Esophagus muscularis mucosa (tissue), 4 donors: Measurements from ENCODE around the gene TBATA. TPM values are rescaled to one million over a fixed set of nuclear protein-coding genes. Genes with fewer than 3 reads are reported as not detected.

Source experiments
- DNase-seq: peaks from one replicate; pipeline ENCODE4 v3.0.0-alpha.2; 2017; ENCODE audit errors: extremely low spot score
- H3K27ac ChIP-seq, 4 donors: fragments of 200-600 bp; sonication (generic); replicated peaks in 1 of 4; 1 replicate in 3 of 4; 2 replicates in 1 of 4; pipeline ENCODE4 v1.5.1; 2016 to 2019; ENCODE audit warnings: mild to moderate bottlenecking in 1 of 4
- H3K27me3 ChIP-seq, 4 donors: fragments of 200-600 bp; sonication (generic); one replicate each; pipeline versions ENCODE4 v1.5.1 to v1.6.0; 2016 to 2019
- H3K36me3 ChIP-seq, 4 donors: fragments of 200-600 bp; sonication (generic); one replicate each; pipeline ENCODE4 v1.5.1; 2016 to 2019
- H3K4me1 ChIP-seq, 4 donors: fragments of 200-600 bp; sonication (generic); one replicate each; pipeline ENCODE4 v1.5.1; 2016 to 2019
- H3K4me3 ChIP-seq, 4 donors: fragments of 200-600 bp; sonication (generic); 1 replicate in 2 of 4; 2 replicates in 2 of 4; pipeline ENCODE4 v1.5.1; 2016 to 2019; ENCODE audit warnings: mild to moderate bottlenecking in 4 of 4, moderate library complexity in 1 of 4
- H3K9me3 ChIP-seq, 4 donors: fragments of 200-600 bp; sonication (generic); 1 replicate in 3 of 4; 2 replicates in 1 of 4; pipeline ENCODE4 v1.5.1; 2016 to 2019
- CTCF ChIP-seq, 3 experiments: fragments of 200-600 bp in 2 of 3; fragments of 450-650 bp in 1 of 3; sonication (generic) in 2 of 3; IDR thresholded peaks; one replicate each; pipeline ENCODE4 v1.5.1; 2017 to 2019; ENCODE audit warnings: antibody characterized with exemption in 3 of 3, mild to moderate bottlenecking in 2 of 3, moderate library complexity in 1 of 3
- EP300 ChIP-seq: sonication (generic); formaldehyde crosslinking; IDR thresholded peaks from one replicate; pipeline ENCODE4 v1.6.1; 2017; ENCODE audit warnings: antibody characterized with exemption
- POLR2A ChIP-seq: fragments of 450-650 bp; IDR thresholded peaks from one replicate; pipeline ENCODE4 v1.6.1; 2017; ENCODE audit warnings: antibody characterized with exemption, moderate library complexity, mild to moderate bottlenecking, low read depth
- POLR2AphosphoS5 ChIP-seq, 2 donors: sonication (generic); formaldehyde crosslinking; IDR thresholded peaks; one replicate each; pipeline ENCODE4 v1.6.1; 2017; ENCODE audit warnings: antibody characterized with exemption in 2 of 2
- WGBS: methylation state at CpG from one replicate; pipeline ENCODE4 v1.1.5; 2018; 5-methylcytosine and 5-hydroxymethylcytosine counted together
- intact Hi-C: fragments of 100-400 bp; cut with DNase I; formaldehyde crosslinking; loops from one replicate; pipeline ENCODE4 v1.15.1; 2023
- total RNA-seq, 4 donors: library from RNA; depleted of rRNA; stranded (reverse); fragments of >200 nt; gene quantifications; one replicate each; pipeline versions ENCODE4 v1.1.0 to v1.2.1, GENCODE V29; 2016

Gene TBATA
- total RNA-seq, 4 donors from 2014 or later: not detected

DNA sequence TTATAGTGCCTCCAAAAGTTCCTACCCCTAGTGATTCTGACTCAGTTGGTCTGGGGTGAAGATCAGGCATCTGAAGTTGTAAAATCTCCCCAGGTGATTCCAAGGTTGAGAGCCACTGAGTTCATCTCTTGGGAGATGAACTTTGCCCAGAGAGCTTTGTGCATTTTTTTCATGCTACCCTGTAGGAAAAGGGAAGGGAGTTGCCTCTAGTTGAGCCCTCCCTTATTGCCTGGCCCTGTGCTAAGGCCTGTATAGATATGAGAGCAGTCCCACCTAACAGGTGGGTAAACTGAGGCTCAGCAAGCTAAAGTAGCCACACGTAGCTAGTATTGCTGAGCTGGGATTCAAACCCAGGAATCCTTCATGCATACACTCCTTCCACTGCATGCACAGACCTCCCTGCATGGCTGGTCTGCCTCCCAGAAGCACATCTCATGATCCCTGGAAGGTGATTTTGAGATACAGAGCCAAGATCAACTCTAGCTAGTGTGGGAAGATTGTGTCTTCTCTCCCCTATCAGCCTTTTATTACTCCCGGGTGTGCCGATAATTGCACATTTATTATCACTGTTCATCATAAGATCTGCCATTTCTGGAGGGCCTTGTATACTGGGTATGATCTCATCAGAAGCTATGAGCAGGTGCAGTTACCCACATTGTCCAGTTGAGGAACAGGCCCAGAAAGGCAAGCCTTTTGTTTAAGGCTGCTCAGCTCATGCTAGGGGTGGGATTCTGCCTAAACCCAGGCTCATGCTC, 47.0 kb downstream of the TBATA start:
- 78% methylated on average over 3 of the region's 3 CpGs for WGBS
- intact Hi-C loops: no loop called here
- H3K27ac ChIP-seq: no peak overlapping the region
- TF ChIP-seq POLR2A: no peak
- no peak for TF ChIP-seq CTCF (IDR thresholded peaks at IDR 0.05)
- no peak for TF ChIP-seq POLR2AphosphoS5 (IDR thresholded peaks at IDR 0.05)
- TF ChIP-seq EP300: no peak
- H3K36me3 ChIP-seq: no peaks in the 10 kb centered on the region
- peaks cover 12 to 15% (median 13%) of the 10 kb centered on the region in 4 donors for H3K4me1 ChIP-seq
- H3K27me3 ChIP-seq: no peaks in the 10 kb centered on the region
- H3K9me3 ChIP-seq: no peaks in the 10 kb centered on the region
- no peak for DNase-seq
- no peak overlapping the region for H3K4me3 ChIP-seq

DNA sequence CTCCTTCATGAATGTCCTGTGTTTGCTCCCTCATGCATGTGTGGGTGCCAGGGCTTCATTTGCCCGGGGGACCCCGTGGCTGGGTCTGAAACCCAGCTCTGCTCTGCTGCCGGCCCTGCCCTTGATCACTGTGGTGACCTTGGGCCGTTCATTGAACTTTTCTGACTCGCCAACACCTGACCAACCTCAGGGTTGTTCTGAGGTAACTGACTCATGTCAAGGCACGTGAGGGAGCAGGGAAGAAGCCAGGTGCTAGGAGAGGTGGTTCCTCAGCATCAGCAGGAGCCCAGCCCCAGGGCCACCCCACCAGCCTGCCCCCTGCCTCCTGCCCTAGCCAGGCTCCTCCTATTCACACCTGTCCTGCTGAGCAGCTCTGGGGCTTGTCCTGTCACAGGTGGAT, 47.9 kb downstream of the TBATA start:
- no peaks in the 10 kb centered on the region for H3K27me3 ChIP-seq
- no peaks in the 10 kb centered on the region for H3K9me3 ChIP-seq
- no peaks in the 10 kb centered on the region for H3K36me3 ChIP-seq
- no peak overlapping the region for H3K4me3 ChIP-seq
- intact Hi-C loops: no loop called here
- peaks cover 3 to 6% (median 5%) of the 10 kb centered on the region in 4 donors for H3K4me1 ChIP-seq
- H3K27ac ChIP-seq: no peak overlapping the region
- DNase-seq: no peak
- WGBS: 94% methylated on average over 5 of the region's 6 CpGs
- TF ChIP-seq POLR2A (no peak), POLR2AphosphoS5 (IDR thresholded peaks at IDR 0.05) (no peak), EP300 (no peak), CTCF (IDR thresholded peaks at IDR 0.05) (no peak)

- no peak for DNase-seq
- Histone ChIP-seq H3K4me3 (no peak overlapping the region), H3K27ac (no peak overlapping the region), H3K36me3 (no peaks in the 10 kb centered on the region), H3K9me3 (no peaks in the 10 kb centered on the region), H3K27me3 (no peaks in the 10 kb centered on the region), H3K4me1 (no peaks in the 10 kb centered on the region)
- intact Hi-C loops: no loop called here
- TF ChIP-seq POLR2A (no peak), POLR2AphosphoS5 (IDR thresholded peaks at IDR 0.05) (no peak), CTCF (IDR thresholded peaks at IDR 0.05) (no peak), EP300 (no peak)
- 76% methylated on average over 3 of the region's 3 CpGs for WGBS
Observed at GRCh38 chr10:70736525-70736924, 48.7 kb downstream of the TBATA start.

DNA sequence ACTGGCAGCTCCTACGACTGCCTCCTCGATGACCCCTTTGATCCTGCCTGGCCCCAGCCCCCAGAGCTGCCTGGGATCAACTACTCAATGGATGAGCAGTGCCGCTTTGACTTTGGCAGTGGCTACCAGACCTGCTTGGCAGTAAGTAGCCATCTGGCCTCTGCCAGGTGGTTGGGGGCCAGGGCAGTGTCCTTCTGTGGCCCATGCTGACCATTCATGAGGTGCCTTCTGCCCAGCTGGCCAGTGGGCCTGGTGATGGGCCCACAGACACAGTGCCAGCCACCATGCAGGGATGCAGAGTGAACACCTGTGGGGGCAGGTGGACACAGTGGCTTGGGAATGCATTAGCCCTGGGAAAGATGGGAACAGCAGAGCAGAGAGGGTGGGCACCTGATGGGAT, 50.0 kb downstream of the TBATA start:
- TF ChIP-seq POLR2AphosphoS5 (IDR thresholded peaks at IDR 0.05) (no peak), POLR2A (no peak), CTCF (IDR thresholded peaks at IDR 0.05) (no peak)
- Histone ChIP-seq H3K27me3 (no peaks in the 10 kb centered on the region), H3K4me3 (no peak overlapping the region), H3K9me3 (no peaks in the 10 kb centered on the region), H3K4me1 (no peaks in the 10 kb centered on the region), H3K36me3 (no peaks in the 10 kb centered on the region), H3K27ac (no peak overlapping the region)
- WGBS: 80% methylated on average over 3 of the region's 3 CpGs
- intact Hi-C loops: no loop called here
- DNase-seq: no peak

- H3K36me3 ChIP-seq: no peaks in the 10 kb centered on the region
- H3K9me3 ChIP-seq: no peaks in the 10 kb centered on the region
- no peaks in the 10 kb centered on the region for H3K27me3 ChIP-seq
- no peak for DNase-seq
- H3K4me3 ChIP-seq: no peak overlapping the region
- no peak overlapping the region for H3K27ac ChIP-seq
- no peak for TF ChIP-seq CTCF (IDR thresholded peaks at IDR 0.05)
- TF ChIP-seq EP300: no peak
- TF ChIP-seq POLR2AphosphoS5 (IDR thresholded peaks at IDR 0.05): no peak
- TF ChIP-seq POLR2A: no peak
- peaks cover 0 to 4% (median 0%) of the 10 kb centered on the region in 4 donors for H3K4me1 ChIP-seq
- WGBS: 94% methylated on average over 1 of the region's 1 CpG
- intact Hi-C loops: no loop called here
Observed at GRCh38 chr10:70733051-70733450, 52.1 kb downstream of the TBATA start.
